HG02852 (cell line): ENCODE results near the gene ZNF319.

ENCODE experiments used
- ATAC-seq: cut with Tn5 transposase; IDR thresholded peaks from one replicate; pipeline ENCODE4 v1.9.1; 2021; ENCODE audit warnings: mild to moderate bottlenecking, moderate library complexity; ENCODE audit not compliant: unreplicated experiment

Gene ZNF319

GRCh38 chr16:58037365-58038057, 37.0 kb upstream of the ZNF319 start:
- no peak for ATAC-seq

GRCh38 chr16:58036943-58037342, 36.5 kb upstream of the ZNF319 start:
- ATAC-seq, result no peak

- ATAC-seq, result no peak
Observed at GRCh38 chr16:58035356-58036170, 35.1 kb upstream of the ZNF319 start.

GRCh38 chr16:58034774-58035173, 34.3 kb upstream of the ZNF319 start:
- no peak for ATAC-seq

- ATAC-seq, result no peak
Observed at GRCh38 chr16:58034128-58034685, 33.7 kb upstream of the ZNF319 start.

- ATAC-seq, result no peak
Observed at GRCh38 chr16:58032710-58033293, 32.3 kb upstream of the ZNF319 start.

- no peak for ATAC-seq
Observed at GRCh38 chr16:58031016-58031800, 30.7 kb upstream of the ZNF319 start.

GRCh38 chr16:58030136-58030840, 29.8 kb upstream of the ZNF319 start:
- no peak for ATAC-seq

- no peak for ATAC-seq
Observed at GRCh38 chr16:58029410-58029809, 28.9 kb upstream of the ZNF319 start.

GRCh38 chr16:58028541-58029070, 28.1 kb upstream of the ZNF319 start:
- ATAC-seq, result no peak

GRCh38 chr16:58027916-58028455, 27.5 kb upstream of the ZNF319 start:
- ATAC-seq, result no peak

- no peak for ATAC-seq
Observed at GRCh38 chr16:58027161-58027915, 26.9 kb upstream of the ZNF319 start.

- no peak for ATAC-seq
Observed at GRCh38 chr16:58026705-58027160, 26.3 kb upstream of the ZNF319 start.

- peak; percentile 25 for ATAC-seq
Observed at GRCh38 chr16:58026139-58026704, 25.8 kb upstream of the ZNF319 start.

GRCh38 chr16:58025351-58026138, 25.1 kb upstream of the ZNF319 start, which contains the start of gene MMP15:
MMP15 (plus strand) TSS chr16:58025754; CDS start chr16:58026351, 597 bp downstream.
- peak; percentile 55 for ATAC-seq

- ATAC-seq, result no peak
Observed at GRCh38 chr16:58024486-58025350, 24.2 kb upstream of the ZNF319 start.
